SK-N-MC (cell line): ENCODE results near the gene LCN1.

Experiments used
- EZH2 ChIP-seq: fragments of 200-600 bp; sonication (generic); IDR thresholded peaks from one replicate; pipeline ENCODE4 v1.6.1; 2017; ENCODE audit warnings: antibody characterized with exemption
- FOXP2 ChIP-seq: optimal IDR thresholded peaks from 2 replicates; pipeline ENCODE3; 2011; ENCODE audit warnings: mild to moderate bottlenecking, moderate library complexity; ENCODE audit not compliant: insufficient read depth; ENCODE audit errors: extremely low read length, control extremely low read depth
- POLR2AphosphoS5 ChIP-seq: IDR thresholded peaks from 2 replicates; pipeline ENCODE4 v1.6.1; 2012; ENCODE audit warnings: mild to moderate bottlenecking, low read depth, low read length, borderline replicate concordance

GRCh38 chr9:135494791-135495559, 26.3 kb upstream of the LCN1 start:
- no peak for TF ChIP-seq EZH2
- no peak for TF ChIP-seq POLR2AphosphoS5
- no peak for TF ChIP-seq FOXP2
